Endothelial cell of hepatic sinusoid (primary cell): ENCODE results near the gene LBH.

ENCODE experiments used
- in situ Hi-C: cut with HindIII; loops from 2 replicates; pipeline ENCODE4 v1.10.0; 2017; ENCODE audit warnings: low sequenced_read_pairs

Gene LBH

DNA sequence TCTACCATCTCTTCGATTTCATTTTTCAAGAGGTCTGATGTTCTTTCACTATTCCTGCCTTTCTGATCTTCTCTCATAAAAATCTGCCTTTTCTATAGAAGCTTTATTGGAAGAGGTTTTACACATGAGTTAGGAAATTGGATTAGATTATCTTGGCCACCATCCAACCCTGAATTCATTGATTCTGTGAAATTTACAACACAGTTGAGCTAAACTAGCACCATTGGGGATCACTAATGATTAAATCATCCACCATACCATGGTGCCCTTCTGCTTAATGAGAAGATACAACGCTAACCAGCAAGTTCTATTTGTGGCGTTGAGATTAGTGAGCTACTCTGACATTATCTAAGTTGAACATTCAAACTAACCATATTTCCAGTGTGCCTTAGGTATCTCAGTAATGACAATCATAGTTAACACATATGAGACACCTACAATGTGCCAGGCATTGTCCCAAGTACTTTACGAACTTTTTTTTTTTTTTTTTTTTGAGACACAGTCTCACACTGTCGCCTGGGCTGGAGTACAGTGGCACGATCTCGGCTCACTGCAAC is 17.3 kb upstream of the LBH start:
- in situ Hi-C loops: loop anchor here (25.0 kb wide), 1 partner anchor 948 kb away; no protein-coding TSS in a partner anchor

DNA sequence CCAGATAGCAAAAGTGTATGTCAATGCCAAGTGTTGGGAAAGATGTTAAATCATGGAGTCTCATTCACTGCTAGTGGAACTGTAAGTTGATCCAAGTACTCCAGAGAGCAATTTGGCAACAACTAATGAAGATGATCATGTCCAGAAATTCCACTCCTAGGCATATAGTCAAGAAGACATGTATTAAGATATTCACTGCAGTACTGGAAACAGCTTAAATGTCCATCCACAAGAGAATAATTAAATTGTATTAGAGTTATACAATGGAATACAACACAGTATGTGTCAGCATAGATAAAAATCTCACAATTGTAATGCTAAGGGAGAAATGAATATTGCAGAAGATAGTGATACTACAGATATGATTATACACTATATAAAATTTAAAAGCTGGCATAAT is 15.2 kb upstream of the LBH start:
- in situ Hi-C loops: loop anchor here (25.0 kb wide), 1 partner anchor 946 kb away; no protein-coding TSS in a partner anchor

GRCh38 chr2:30217644-30218337 is 13.5 kb upstream of the LBH start:
- in situ Hi-C loops: loop anchor here (25.0 kb wide), 1 partner anchor 945 kb away; no protein-coding TSS in a partner anchor

GRCh38 chr2:30218338-30218713 is 13.0 kb upstream of the LBH start:
- in situ Hi-C loops: loop anchor here (25.0 kb wide), 1 partner anchor 944 kb away; no protein-coding TSS in a partner anchor

- in situ Hi-C loops: loop anchor here (25.0 kb wide), 1 partner anchor 943 kb away; no protein-coding TSS in a partner anchor
Observed at GRCh38 chr2:30218814-30219213, 12.5 kb upstream of the LBH start.

DNA sequence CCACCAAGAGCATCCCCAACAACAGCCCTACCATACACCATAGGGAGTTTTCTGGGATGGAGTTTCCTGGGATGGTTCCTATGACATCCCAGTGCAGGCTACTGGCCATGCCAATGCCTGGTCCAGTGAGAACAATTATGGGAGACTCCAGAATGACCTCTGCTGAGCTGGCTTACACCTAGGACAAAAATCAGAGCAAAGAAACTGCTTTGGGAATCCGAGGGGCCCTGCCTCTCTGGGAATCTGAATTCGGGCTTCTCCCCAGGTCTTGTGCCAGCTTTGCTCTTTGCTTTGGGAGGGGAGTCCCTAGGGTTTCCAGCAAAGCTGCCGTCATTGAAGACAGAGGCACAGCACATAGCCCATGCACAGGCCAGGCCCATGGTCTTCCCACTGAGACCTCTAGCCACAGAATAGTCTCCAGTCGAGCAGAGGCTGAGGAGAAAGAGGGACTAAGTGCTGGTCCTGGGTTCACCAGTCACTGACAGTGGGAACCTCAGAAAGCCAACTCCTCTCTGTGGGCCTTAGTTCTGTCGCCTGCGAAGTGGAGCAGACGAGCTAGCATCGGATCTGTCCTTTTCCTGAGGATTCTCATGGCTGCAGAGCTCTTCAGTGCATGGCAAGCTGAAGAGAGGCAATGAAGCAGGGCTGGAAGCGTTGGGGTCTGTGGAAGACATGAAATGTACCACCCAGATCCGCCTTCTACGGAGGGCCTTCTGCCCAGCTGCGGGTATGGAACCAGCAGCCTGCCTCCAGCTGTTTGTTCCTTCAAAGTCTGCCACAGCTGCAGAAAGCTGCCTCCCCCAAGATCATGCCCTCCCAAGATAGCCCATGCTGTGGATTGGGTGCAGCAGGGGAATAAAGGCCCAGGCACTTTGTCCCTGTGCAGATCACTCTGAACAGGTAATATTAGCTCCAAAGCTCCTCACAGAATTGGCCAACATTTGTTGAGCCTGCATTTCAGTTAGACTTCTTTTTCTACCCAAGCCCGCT is 11.2 kb upstream of the LBH start:
- in situ Hi-C loops: loop anchor here (25.0 kb wide), 1 partner anchor 942 kb away; no protein-coding TSS in a partner anchor

GRCh38 chr2:30221531-30221930 is 9.8 kb upstream of the LBH start:
- in situ Hi-C loops: loop anchor here (25.0 kb wide), 1 partner anchor 941 kb away; no protein-coding TSS in a partner anchor

DNA sequence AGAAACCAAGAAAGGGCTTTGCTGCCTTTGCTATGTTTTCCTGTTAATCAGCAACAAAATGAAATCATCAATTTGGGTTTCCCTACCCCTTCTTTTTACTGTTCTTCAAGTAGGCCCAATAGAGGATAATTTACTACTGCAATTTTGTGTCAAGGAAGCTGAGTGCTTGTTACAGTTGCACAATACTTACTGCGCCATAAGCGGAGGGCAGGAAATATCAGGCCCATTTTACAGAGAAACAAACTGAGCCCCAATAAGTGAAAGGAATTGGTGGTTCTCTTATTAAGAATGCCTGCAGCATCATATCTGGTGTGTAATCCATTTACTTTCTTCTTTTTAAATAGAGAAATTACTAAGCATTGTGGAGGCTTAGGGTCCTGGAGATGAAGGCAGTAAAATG is 9.3 kb upstream of the LBH start:
- in situ Hi-C loops: loop anchor here (25.0 kb wide), 1 partner anchor 940 kb away; no protein-coding TSS in a partner anchor

GRCh38 chr2:30222636-30223360 is 8.5 kb upstream of the LBH start:
- in situ Hi-C loops: loop anchor here (25.0 kb wide), 1 partner anchor 940 kb away; no protein-coding TSS in a partner anchor

DNA sequence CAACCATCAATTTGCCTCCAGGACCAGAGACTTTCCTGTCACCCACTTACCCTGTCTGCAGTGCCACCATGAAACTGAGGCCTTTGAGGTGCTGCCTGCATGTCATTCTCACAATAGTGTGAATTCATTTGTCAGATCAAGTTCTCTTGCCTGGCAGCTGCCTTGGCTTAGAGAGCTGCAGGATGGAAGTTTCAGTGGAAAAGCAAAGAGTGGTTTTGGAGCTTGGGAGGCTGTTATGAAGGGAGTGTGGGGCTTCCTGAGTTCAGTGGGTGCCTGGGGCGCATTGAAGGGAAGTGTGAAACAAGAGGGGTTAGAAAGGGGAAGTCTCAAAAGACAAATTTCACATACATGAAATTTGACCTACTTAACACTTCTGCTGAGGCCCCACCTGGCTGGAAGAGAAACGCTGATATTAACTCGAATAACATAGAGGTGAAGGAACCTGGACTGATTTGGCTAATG is 7.9 kb upstream of the LBH start:
- in situ Hi-C loops: loop anchor here (25.0 kb wide), 1 partner anchor 939 kb away; no protein-coding TSS in a partner anchor

GRCh38 chr2:30224151-30224550 is 7.2 kb upstream of the LBH start:
- in situ Hi-C loops: loop anchor here (25.0 kb wide), 1 partner anchor 938 kb away; no protein-coding TSS in a partner anchor

DNA sequence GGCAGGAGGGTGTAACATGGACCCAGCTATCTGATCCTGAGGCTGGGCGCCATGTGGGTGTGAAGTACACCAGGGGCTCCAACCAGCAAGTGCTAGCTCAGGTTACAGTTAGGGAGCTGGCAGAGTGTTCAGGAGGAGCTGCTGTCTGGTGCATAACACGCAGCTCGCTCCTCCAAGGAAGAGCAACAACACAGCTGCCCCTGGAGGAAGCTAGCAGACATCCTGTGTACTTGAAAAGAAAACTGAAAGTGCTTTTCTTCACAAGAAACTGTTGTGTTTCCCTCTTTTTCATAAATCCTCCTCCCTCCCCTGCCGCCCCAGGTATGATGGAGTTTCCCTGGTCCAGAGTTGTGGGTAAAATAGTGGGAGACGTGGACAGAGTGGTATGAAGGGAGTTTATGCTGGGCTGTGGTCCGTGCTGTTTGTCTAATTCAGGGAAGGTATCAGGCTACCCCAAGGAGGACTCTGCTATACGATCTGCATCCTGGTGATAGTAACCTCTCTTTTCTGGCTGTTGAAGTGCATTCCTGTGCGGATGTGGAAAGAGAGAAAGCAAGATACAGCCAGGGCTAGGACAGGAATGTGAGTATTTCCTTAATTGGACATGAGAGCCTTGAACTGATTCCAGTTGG is 6.1 kb upstream of the LBH start:
- in situ Hi-C loops: no loop called here

- in situ Hi-C loops: no loop called here
Observed at GRCh38 chr2:30226144-30227032, 4.9 kb upstream of the LBH start.

DNA sequence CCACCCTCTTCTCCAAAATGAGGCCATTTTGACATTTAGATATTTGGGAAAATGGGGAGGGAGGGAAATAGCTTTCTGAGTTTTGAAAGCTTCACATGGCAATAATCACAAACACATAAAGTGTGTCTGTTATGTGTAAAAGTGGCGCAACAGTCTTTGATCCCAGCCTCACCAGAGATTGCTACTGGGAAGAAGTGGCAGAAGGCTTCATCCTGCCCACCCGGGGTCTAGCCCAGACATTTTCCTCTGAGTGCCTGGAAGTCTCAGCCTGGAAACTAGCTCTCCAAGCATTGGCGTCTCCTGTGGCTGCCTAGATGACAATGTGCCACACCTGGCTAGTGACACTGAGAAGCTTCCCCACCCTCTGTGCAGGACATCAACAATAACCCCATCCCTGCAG is 1.7 kb upstream of the LBH start:
- in situ Hi-C loops: no loop called here

GRCh38 chr2:30230497-30231211 is 680 bp upstream of the LBH start:
- in situ Hi-C loops: no loop called here

- in situ Hi-C loops: no loop called here
Observed at GRCh38 chr2:30231996-30232800, 864 bp downstream of the LBH start.

- in situ Hi-C loops: no loop called here
Observed at GRCh38 chr2:30232801-30233130, 1.4 kb downstream of the LBH start.
